Measurements from ENCODE around the gene POMGNT2.

Gene POMGNT2

DNA sequence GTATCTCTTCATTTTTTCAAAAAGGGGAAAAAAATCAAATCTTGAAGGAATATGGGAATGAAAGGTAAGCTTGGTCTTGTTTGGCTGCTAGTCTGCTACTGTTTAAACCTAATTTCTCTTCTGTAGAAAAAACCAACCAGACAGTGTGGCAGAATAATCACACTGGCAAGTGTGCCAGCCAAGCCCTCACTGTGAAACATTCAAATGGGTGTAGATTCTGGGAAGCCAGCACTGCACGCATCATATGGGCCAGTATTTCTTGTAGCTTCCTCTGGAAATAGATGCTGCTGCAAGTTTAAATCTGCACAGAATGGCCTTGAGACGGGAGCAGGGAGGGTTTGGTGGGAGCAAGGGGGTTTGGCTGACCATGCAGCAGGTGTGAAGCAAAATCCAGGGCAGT lies 62.1 kb downstream of the POMGNT2 start:
- no peak for DNase-seq (ENCODE audit: low read depth, low spot score)

DNA sequence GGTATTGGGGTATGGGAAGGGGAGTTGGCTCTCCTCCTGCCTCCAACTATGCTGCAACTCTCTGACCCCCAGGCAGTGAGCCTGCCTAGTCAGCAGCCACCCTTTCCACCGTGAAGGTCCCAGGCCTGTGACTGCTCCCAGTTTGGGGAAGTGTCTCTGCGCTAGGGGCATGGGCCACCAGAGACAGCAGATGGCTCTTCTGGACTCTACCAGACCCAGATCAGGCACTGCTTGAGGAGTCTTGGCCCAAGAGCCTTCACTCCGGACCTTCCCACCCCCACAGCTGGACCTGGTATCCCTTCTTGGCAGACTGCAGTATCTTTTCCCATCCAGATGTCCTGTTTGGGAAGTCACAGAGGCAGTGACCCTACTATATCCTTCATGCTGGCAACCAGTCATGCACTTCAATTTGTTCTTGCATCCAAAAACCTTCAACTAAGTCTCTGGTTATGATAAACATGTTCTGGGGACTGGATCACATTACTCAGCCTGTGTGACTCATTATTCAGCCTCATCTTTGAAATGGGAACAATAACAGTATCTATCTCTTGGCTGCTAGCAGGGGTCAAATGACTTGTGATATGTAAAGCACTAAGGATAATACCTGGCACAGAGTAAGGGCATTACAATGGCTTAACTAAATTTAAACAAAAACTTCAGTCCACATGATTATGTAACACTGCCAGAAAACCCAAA lies 62.7 kb downstream of the POMGNT2 start:
- no peak for DNase-seq (ENCODE audit: low read depth, low spot score)

DNA sequence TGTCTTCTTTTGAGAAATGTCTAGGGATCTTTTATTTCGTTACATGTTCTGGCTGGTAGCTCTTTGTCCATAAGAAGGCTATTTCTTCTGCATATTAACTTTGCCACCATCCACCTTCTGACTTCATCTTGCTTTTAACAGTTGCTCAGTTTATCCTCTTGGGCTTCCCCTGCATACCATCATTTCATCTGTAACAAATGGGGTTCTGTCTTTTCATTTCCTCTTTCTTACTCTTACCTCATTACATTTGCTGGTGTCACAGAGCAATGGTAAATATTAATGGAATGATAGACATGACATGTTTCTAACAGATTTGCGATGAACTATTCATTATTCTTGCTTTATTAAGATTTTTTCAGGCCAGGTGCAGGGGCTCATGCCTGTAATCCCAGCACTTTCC lies 64.4 kb downstream of the POMGNT2 start:
- no peak for DNase-seq (ENCODE audit: low read depth, low spot score)

DNA sequence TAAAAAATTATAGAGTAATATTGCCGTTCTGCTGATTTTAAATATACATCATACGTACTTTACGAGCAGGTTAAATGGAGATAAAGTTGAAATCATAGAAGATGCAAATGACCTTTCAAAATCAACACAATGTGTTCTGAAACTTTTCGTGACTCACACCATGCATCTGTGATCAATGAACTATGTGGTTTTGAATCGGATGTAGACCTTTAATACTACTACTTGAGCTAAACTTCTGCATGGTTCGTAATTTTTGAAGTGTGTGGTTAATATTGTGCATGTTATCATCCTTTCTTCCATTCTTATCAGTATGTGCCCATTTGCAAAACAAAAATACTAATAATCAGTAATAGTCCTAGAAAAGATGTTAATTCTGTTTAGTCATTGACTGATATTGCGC lies 67.9 kb downstream of the POMGNT2 start:
- DNase-seq (ENCODE audit: low read depth, low spot score) = no peak

DNA sequence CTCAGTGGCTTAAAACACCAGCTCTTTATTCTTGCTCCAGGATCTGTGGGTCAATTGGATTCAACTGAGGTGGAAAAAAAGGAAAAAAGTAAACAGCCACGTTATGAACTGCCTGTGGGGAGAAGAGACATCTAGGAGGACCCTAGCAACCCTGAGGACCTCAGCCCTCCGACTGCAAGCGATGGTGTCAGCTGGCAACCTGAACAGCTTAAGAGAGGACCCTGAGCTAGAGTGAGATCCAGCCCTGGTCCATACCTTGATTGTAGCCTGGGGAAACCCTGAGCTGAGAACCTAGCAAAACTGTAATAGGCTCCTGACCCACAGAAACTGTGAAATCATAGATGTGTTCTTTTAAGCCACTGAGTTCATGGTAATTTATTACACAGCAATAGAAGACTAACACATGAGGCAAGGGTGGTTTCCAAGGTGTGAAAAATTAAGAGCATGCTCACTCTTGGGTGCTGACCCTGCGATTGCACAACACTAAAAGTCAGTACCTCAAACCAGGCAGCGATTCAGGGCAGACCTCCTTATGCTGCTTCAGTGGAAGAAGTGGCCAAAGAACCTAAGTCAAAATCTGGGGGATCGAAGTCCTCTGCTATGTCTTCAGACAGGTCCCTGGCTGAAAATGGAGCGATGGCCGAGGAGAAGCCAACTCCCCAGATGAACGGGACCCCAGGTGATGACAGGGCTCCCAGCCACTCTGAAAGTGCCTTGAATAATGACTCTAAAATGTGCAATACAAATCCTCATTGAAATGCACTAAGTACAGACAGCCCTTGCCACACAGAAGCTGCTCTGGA lies 69.1 kb downstream of the POMGNT2 start:
- DNase-seq (ENCODE audit: low read depth, low spot score) = no peak

DNA sequence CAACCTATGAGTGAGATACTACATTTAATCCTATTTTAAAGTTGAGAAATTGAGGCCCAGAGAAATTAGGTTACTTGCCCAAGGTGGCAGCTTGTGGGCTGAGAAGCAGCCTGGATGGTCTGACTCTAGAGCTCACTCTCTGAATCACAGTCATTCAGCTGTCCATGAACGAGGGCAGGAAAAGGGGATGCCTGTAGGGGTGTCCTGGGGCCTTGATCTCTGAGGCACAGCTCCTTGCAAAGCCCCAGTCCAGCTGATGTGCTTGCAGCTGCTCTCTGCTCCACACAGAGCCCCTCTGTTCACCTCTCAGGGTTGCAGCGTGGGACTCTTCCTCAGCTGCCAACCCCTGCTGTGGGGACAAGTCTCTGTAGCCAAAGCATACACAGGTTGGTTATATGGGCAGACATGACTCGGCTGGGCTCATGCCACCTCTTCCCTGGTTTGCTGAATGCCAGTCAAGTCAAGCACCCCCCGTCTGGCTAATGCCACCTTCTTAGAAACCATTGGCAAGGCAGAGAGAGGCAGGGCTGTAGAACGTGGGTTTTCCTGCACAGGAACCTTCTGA lies 70.0 kb downstream of the POMGNT2 start:
- DNase-seq (ENCODE audit: low read depth, low spot score) = no peak

DNA sequence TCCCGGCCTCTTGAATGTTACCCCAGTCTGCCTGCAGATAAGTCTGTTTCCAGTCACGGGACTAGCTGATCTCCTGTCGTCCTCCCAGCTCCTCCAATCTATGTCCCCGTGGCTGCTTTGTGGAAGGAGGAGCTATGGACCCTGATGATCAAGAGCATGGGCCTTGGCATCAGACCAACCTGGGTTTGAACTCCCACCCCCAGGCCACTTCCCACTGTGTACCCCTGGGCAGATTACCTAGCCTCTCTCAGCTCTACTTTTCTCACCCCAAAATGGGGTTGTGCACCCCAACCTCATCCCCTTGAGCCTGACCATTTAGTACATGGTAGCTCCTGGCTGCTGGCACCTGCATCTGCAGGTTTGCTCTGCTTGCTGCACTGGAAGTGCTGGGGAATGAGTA lies 71.0 kb downstream of the POMGNT2 start:
- no peak for DNase-seq (ENCODE audit: low read depth, low spot score)

DNA sequence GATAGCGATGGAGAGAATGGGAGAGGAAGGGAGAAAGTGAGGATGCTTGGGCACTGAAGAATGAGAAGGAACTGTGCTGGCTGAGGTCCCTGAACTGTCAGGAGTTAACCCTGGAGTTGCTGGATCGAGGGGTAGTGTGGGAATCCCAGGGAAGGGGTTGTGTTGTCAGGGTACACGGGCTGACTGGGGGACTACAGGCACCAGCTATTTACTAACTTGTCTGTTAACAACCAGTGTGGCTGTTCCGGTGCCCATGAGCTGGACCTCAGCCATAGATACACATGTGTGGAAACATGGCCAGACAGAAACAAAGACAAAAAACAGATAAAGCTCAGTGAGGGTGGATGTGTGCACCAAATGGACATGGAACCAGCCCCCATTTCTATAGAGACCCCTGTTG lies 71.7 kb downstream of the POMGNT2 start:
- DNase-seq (ENCODE audit: low read depth, low spot score) = no peak

DNA sequence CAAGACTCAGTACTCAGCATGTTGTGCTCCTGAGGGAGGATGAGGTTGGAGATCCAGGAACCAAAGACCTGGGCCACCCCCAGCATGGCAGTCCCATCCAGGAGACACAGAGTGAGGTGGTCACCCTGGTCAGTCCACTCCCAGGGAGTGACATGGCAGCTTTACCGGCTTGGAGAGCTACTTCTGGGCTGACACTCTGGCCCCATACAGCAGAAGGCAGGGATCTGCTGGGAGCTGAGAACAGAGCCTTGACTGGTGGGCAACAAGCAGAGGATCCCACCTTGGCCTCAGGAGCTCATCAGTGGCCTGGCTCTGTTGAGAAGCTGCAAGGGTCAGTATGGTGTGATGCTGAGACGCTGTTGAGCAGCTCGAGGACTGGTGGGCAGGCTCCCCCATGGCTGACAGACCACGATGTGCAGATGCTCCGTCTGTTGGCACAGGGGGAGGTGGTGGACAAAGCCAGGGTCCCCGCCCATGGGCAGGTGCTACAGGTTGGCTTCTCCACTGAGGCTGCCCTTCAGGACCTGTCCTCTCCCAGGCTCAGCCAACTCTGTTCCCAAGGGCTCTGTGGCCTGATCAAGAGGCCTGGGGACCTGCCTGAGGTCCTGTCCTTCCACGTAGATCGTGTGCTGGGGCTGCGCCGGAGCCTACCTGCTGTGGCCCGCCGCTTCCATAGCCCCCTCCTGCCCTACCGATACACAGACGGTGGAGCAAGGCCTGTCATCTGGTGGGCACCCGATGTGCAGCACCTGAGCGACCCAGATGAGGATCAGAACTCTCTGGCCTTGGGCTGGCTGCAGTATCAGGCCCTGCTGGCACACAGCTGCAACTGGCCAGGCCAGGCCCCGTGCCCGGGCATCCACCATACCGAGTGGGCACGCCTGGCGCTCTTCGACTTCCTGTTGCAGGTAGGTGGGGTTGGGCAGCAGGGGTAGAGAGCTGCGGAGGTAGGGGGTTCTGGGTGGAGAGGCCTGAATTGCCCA lies 72.9 kb downstream of the POMGNT2 start:
- no peak for DNase-seq (ENCODE audit: low read depth, low spot score)

DNA sequence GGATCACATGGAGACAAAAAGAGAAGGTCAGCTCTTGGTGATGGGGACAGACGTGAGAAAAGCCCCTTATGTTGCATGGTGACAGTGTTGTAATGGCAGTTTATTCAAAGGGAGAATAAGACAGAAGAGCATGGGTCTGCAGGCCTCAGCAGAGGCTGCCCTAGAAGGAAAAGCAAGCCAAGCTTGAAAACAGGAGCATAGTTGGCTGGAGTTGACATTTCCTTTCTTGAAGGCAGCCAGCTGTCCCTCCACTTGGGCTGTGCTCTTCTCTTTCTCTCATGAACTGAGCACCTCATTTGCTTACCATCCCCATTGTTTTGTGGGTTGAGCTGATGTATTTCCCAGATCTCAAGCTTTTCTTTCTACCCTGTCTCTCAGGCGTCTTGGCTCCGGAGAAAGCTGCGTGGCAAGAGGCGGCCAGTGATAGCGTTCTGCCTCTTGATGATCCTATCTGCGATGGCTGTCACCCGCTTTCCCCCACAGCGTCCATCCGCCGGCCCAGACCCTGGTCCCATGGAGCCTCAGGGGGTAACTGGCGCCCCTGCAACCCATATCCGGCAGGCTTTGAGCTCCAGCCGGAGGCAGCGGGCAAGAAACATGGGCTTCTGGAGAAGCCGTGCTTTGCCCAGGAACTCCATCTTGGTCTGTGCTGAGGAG lies 73.9 kb downstream of the POMGNT2 start:
- DNase-seq (ENCODE audit: low read depth, low spot score) = no peak

DNA sequence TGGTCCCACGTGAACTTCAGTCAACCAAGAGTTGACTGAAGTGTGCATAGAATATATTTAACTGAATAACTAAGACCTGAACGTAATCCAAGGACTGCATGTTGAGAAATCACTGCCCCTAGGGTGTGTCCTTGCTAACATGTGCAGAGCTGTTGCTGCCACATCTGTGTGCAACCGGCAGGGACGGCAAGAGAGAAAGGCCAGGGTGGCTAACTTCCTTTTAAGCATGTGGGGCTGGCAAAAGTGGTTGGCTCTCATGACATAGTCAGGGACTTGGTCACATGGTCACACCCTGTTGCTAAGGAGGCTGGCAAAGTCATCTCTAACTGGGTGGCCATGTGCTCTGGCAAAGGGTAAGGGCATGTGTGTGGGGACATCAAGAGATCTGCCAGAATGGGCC lies 74.4 kb downstream of the POMGNT2 start:
- DNase-seq (ENCODE audit: low read depth, low spot score) = no peak

DNA sequence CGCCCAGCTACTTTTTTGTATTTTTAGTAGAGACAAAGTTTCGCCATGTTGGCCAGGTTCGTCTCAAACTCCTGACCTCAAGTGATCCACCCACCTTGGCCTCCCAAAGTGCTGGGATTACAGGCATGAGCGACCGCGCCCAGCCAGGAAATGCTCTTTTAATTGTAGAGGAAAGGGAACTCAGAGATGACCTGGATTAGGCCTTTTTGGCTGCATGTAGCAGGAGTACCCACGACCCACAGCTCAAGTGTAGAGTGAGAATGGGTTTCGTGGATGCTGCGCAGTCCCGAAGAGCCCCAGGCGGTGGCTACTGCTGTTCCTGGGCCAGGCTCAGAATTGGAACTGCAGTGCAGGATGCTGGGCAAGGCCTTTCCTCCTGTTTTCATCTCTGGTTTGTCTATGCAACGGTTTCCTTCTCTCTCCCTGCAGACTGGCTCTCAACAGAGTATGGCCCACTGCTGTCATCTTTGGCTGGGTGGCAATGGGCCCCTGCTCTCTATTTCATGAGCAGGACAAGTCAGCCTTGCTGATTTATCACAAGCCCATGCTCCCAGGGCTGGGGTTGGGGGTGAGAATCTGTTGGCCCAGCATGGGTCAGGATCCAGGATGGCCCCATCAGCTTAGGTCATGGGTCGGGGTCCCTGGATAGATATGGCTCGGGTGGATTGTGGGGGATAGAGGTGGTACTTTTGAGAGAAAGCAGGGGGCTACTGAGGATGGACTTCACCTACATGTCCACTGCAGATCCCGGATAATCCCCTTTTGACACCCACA lies 75.5 kb downstream of the POMGNT2 start:
- no peak for DNase-seq (ENCODE audit: low read depth, low spot score)

All from activated CD4-positive, CD25-positive, alpha-beta regulatory T cell treated with anti-CD3 and anti-CD28 coated beads, Interleukin-2, amount 50 U/mL, for 16 hours (primary cell).